ENCODE results near the gene USP47.

The USP47 gene

GRCh38 chr11:11871991-11872401, 30.2 kb downstream of the USP47 start:
- H3K4me1 ChIP-seq (ENCODE audit: insufficient read depth, low read length): peaks cover 27% of the 10 kb centered on the region
- H3K27ac ChIP-seq (ENCODE audit: low read depth, low read length): no peak overlapping the region
- H3K9me3 ChIP-seq (ENCODE audit: insufficient read depth, low read depth, low read length): 0 out of 2 replicates have a peak, but pooled peaks cover 10% of the 10 kb centered on the region
- H3K9ac ChIP-seq (ENCODE audit: low read depth, low read length): no peak overlapping the region
- no peaks in the 10 kb centered on the region; the same call in 1 of the 2 replicates for H3K36me3 ChIP-seq (ENCODE audit: insufficient read depth, low read length)
- no peaks in the 10 kb centered on the region for H3K27me3 ChIP-seq (ENCODE audit: insufficient read depth, low read length)
- no peak overlapping the region for H3K4me3 ChIP-seq (ENCODE audit: low read length)
- 62% methylated on average over 2 of the region's 2 CpGs for WGBS

GRCh38 chr11:11876458-11876857, 34.7 kb downstream of the USP47 start:
- Histone ChIP-seq H3K36me3 (ENCODE audit: insufficient read depth, low read length) (no peaks in the 10 kb centered on the region), H3K4me1 (ENCODE audit: insufficient read depth, low read length) (peaks cover 17% of the 10 kb centered on the region), H3K9me3 (ENCODE audit: insufficient read depth, low read depth, low read length) (no peaks in the 10 kb centered on the region), H3K27ac (ENCODE audit: low read depth, low read length) (no peak overlapping the region), H3K9ac (ENCODE audit: low read depth, low read length) (no peak overlapping the region), H3K27me3 (ENCODE audit: insufficient read depth, low read length) (no peaks in the 10 kb centered on the region), H3K4me3 (ENCODE audit: low read length) (no peak overlapping the region)
- 72% methylated on average over 2 of the region's 2 CpGs for WGBS

- 92% methylated on average over 1 of the region's 2 CpGs for WGBS
- peaks cover 13% of the 10 kb centered on the region for H3K36me3 ChIP-seq (ENCODE audit: insufficient read depth, low read length)
These were observed 38.4 kb downstream of the USP47 start for GRCh38 chr11:11880179-11880578.

GRCh38 chr11:11882539-11882938, 40.8 kb downstream of the USP47 start:
- no peak overlapping the region for H3K9ac ChIP-seq (ENCODE audit: low read depth, low read length)
- no peak overlapping the region for H3K27ac ChIP-seq (ENCODE audit: low read depth, low read length)
- H3K4me3 ChIP-seq (ENCODE audit: low read length): no peak overlapping the region
- peaks cover 4% of the 10 kb centered on the region; the same call in 1 of the 2 replicates for H3K4me1 ChIP-seq (ENCODE audit: insufficient read depth, low read length)
- H3K27me3 ChIP-seq (ENCODE audit: insufficient read depth, low read length): no peaks in the 10 kb centered on the region
- 100% methylated on average over 2 of the region's 2 CpGs for WGBS
- H3K9me3 ChIP-seq (ENCODE audit: insufficient read depth, low read depth, low read length): no peaks in the 10 kb centered on the region
- peaks cover 36% of the 10 kb centered on the region for H3K36me3 ChIP-seq (ENCODE audit: insufficient read depth, low read length)

More at GRCh38 chr11:11880179-11880578, 38.4 kb downstream of the USP47 start:
- Histone ChIP-seq H3K4me3 (ENCODE audit: low read length) (no peak overlapping the region), H3K9me3 (ENCODE audit: insufficient read depth, low read depth, low read length) (no peaks in the 10 kb centered on the region), H3K27me3 (ENCODE audit: insufficient read depth, low read length) (no peaks in the 10 kb centered on the region), H3K4me1 (ENCODE audit: insufficient read depth, low read length) (peaks cover 4% of the 10 kb centered on the region; the same call in 1 of the 2 replicates), H3K9ac (ENCODE audit: low read depth, low read length) (no peak overlapping the region), H3K27ac (ENCODE audit: low read depth, low read length) (no peak overlapping the region)

GRCh38 chr11:11884351-11884750, 42.6 kb downstream of the USP47 start:
- Histone ChIP-seq H3K27ac (ENCODE audit: low read depth, low read length) (no peak overlapping the region), H3K36me3 (ENCODE audit: insufficient read depth, low read length) (peaks cover 44% of the 10 kb centered on the region), H3K9me3 (ENCODE audit: insufficient read depth, low read depth, low read length) (no peaks in the 10 kb centered on the region), H3K27me3 (ENCODE audit: insufficient read depth, low read length) (no peaks in the 10 kb centered on the region), H3K9ac (ENCODE audit: low read depth, low read length) (no peak overlapping the region), H3K4me1 (ENCODE audit: insufficient read depth, low read length) (peaks cover under 1% of the 10 kb centered on the region; the same call in 1 of the 2 replicates), H3K4me3 (ENCODE audit: low read length) (no peak overlapping the region)
- 86% methylated on average over 2 of the region's 2 CpGs for WGBS

- Histone ChIP-seq H3K4me3 (ENCODE audit: low read length) (no peak overlapping the region), H3K9me3 (ENCODE audit: insufficient read depth, low read depth, low read length) (no peaks in the 10 kb centered on the region), H3K9ac (ENCODE audit: low read depth, low read length) (no peak overlapping the region), H3K27ac (ENCODE audit: low read depth, low read length) (no peak overlapping the region), H3K4me1 (ENCODE audit: insufficient read depth, low read length) (no peaks in the 10 kb centered on the region), H3K36me3 (ENCODE audit: insufficient read depth, low read length) (peaks cover 44% of the 10 kb centered on the region), H3K27me3 (ENCODE audit: insufficient read depth, low read length) (no peaks in the 10 kb centered on the region)
- WGBS: 98% methylated on average over 6 of the region's 7 CpGs
These were observed 43.2 kb downstream of the USP47 start for GRCh38 chr11:11884774-11885481.

- WGBS: no CpG with 5 or more reads among the region's 1 CpG
- Histone ChIP-seq H3K9me3 (ENCODE audit: insufficient read depth, low read depth, low read length) (no peaks in the 10 kb centered on the region), H3K27ac (ENCODE audit: low read depth, low read length) (no peak overlapping the region), H3K4me3 (ENCODE audit: low read length) (no peak overlapping the region), H3K9ac (ENCODE audit: low read depth, low read length) (no peak overlapping the region), H3K36me3 (ENCODE audit: insufficient read depth, low read length) (peaks cover 45% of the 10 kb centered on the region), H3K27me3 (ENCODE audit: insufficient read depth, low read length) (no peaks in the 10 kb centered on the region), H3K4me1 (ENCODE audit: insufficient read depth, low read length) (peaks cover 11% of the 10 kb centered on the region)
These were observed 52.7 kb downstream of the USP47 start for GRCh38 chr11:11894486-11894885.

- Histone ChIP-seq H3K9me3 (ENCODE audit: insufficient read depth, low read depth, low read length) (no peaks in the 10 kb centered on the region), H3K27me3 (ENCODE audit: insufficient read depth, low read length) (no peaks in the 10 kb centered on the region), H3K36me3 (ENCODE audit: insufficient read depth, low read length) (peaks cover 41% of the 10 kb centered on the region), H3K9ac (ENCODE audit: low read depth, low read length) (no peak overlapping the region), H3K4me3 (ENCODE audit: low read length) (no peak overlapping the region), H3K27ac (ENCODE audit: low read depth, low read length) (no peak overlapping the region), H3K4me1 (ENCODE audit: insufficient read depth, low read length) (peaks cover 11% of the 10 kb centered on the region)
- WGBS: no CpG with 5 or more reads among the region's 1 CpG
These were observed 53.9 kb downstream of the USP47 start for GRCh38 chr11:11895672-11896071.

GRCh38 chr11:11898648-11899047, 56.9 kb downstream of the USP47 start:
- Histone ChIP-seq H3K9ac (ENCODE audit: low read depth, low read length) (no peak overlapping the region), H3K27ac (ENCODE audit: low read depth, low read length) (no peak overlapping the region), H3K36me3 (ENCODE audit: insufficient read depth, low read length) (peaks cover 29% of the 10 kb centered on the region), H3K27me3 (ENCODE audit: insufficient read depth, low read length) (no peaks in the 10 kb centered on the region), H3K4me1 (ENCODE audit: insufficient read depth, low read length) (peaks cover 11% of the 10 kb centered on the region), H3K9me3 (ENCODE audit: insufficient read depth, low read depth, low read length) (no peaks in the 10 kb centered on the region), H3K4me3 (ENCODE audit: low read length) (no peak overlapping the region)
- WGBS: 98% methylated on average over 1 of the region's 2 CpGs

GRCh38 chr11:11899401-11899800, 57.6 kb downstream of the USP47 start:
- Histone ChIP-seq H3K36me3 (ENCODE audit: insufficient read depth, low read length) (peaks cover 33% of the 10 kb centered on the region), H3K4me3 (ENCODE audit: low read length) (no peak overlapping the region), H3K27ac (ENCODE audit: low read depth, low read length) (no peak overlapping the region), H3K9ac (ENCODE audit: low read depth, low read length) (no peak overlapping the region), H3K9me3 (ENCODE audit: insufficient read depth, low read depth, low read length) (no peaks in the 10 kb centered on the region), H3K27me3 (ENCODE audit: insufficient read depth, low read length) (no peaks in the 10 kb centered on the region), H3K4me1 (ENCODE audit: insufficient read depth, low read length) (peaks cover 6% of the 10 kb centered on the region)
- WGBS: 88% methylated on average over 1 of the region's 1 CpG

- no peak overlapping the region for H3K27ac ChIP-seq (ENCODE audit: low read depth, low read length)
- H3K27me3 ChIP-seq (ENCODE audit: insufficient read depth, low read length): no peaks in the 10 kb centered on the region
- 100% methylated on average over 1 of the region's 3 CpGs for WGBS
- no peaks in the 10 kb centered on the region for H3K4me1 ChIP-seq (ENCODE audit: insufficient read depth, low read length)
- no peak overlapping the region for H3K4me3 ChIP-seq (ENCODE audit: low read length)
- peaks cover 49% of the 10 kb centered on the region for H3K36me3 ChIP-seq (ENCODE audit: insufficient read depth, low read length)
- no peak overlapping the region for H3K9ac ChIP-seq (ENCODE audit: low read depth, low read length)
- no peaks in the 10 kb centered on the region for H3K9me3 ChIP-seq (ENCODE audit: insufficient read depth, low read depth, low read length)
These were observed 60.2 kb downstream of the USP47 start for GRCh38 chr11:11901929-11902328.

GRCh38 chr11:11909727-11910126, 68.0 kb downstream of the USP47 start:
- Histone ChIP-seq H3K27ac (ENCODE audit: low read depth, low read length) (no peak overlapping the region), H3K36me3 (ENCODE audit: insufficient read depth, low read length) (peaks cover 44% of the 10 kb centered on the region), H3K4me3 (ENCODE audit: low read length) (no peak overlapping the region), H3K4me1 (ENCODE audit: insufficient read depth, low read length) (no peaks in the 10 kb centered on the region), H3K9ac (ENCODE audit: low read depth, low read length) (no peak overlapping the region), H3K27me3 (ENCODE audit: insufficient read depth, low read length) (no peaks in the 10 kb centered on the region), H3K9me3 (ENCODE audit: insufficient read depth, low read depth, low read length) (no peaks in the 10 kb centered on the region)
